Upper lobe of right lung (tissue), 1 donor: ENCODE measurements around the gene PDLIM1. TPM values are rescaled to one million over a fixed set of nuclear protein-coding genes. Genes with fewer than 3 reads are reported as not detected.

Experiments used
- ATAC-seq: fragments of 200-7000 bp; cut with Tn5 transposase; one replicate; pipeline ENCODE4 v1.9.1; 2020; ENCODE audit warnings: mild to moderate bottlenecking, moderate library complexity
- DNase-seq: peaks from one replicate; pipeline ENCODE4 v3.0.0-alpha.2; 2020
- H3K27ac ChIP-seq: fragments of 200-600 bp; one replicate; pipeline ENCODE4 v1.8.0; 2022
- H3K27me3 ChIP-seq: fragments of 200-600 bp; one replicate; pipeline ENCODE4 v1.8.0; 2022; ENCODE audit warnings: mild to moderate bottlenecking
- H3K36me3 ChIP-seq: fragments of 200-600 bp; one replicate; pipeline ENCODE4 v1.8.0; 2022
- H3K4me1 ChIP-seq: fragments of 200-600 bp; one replicate; pipeline ENCODE4 v1.8.0; 2022
- H3K4me3 ChIP-seq: fragments of 200-600 bp; one replicate; pipeline ENCODE4 v1.8.0; 2022; ENCODE audit warnings: mild to moderate bottlenecking
- H3K9me3 ChIP-seq: fragments of 200-600 bp; one replicate; pipeline ENCODE4 v1.8.0; 2022
- intact Hi-C: fragments of 100-400 bp; cut with DNase I; formaldehyde crosslinking; loops from one replicate; pipeline ENCODE4 v1.11.0; 2022
- total RNA-seq: library from RNA; stranded (reverse); fragmentation: NEBNext Ultra II Directional; extraction: Animal tissue kit (Norgen Biotek cat#: 25700); gene quantifications from one replicate; pipeline ENCODE4 v1.2.1, GENCODE V29; 2021
- TF ChIP-seq, protein P1 (sequence below): fragments of 200-600 bp; IDR thresholded peaks from one replicate; pipeline ENCODE4 v1.8.0; 2022; ENCODE audit warnings: antibody characterized with exemption
- donor health status: DM: no; HTN: yes; CAD: no; lungs with severe emphysema.

PDLIM1 gene
- total RNA-seq, 1 donor from 2014 or later: 190 TPM

DNA sequence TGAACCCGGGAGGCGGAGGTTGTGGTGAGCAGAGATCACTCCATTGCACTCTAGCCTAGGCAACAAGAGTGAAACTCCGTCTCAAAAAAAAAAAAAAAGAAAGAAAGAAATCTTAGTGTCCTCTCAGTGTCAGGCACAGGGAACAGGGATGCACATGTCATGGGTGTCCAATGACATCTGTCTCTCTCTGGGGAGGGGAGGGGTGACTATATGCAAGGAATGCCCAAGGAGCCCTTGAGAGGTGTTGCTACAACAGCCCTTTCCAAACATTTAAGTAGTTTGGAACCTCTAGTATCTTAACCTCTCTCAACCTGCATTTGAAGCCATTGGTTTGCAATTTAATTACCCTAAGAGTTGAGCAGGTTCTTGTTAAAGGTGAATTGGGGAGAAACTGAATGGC is 28.9 kb downstream of the PDLIM1 start:
- Histone ChIP-seq H3K27me3 (no peaks in the 10 kb centered on the region), H3K4me3 (no peak overlapping the region), H3K4me1 (peaks cover 37% of the 10 kb centered on the region), H3K9me3 (no peaks in the 10 kb centered on the region), H3K36me3 (peaks cover 38% of the 10 kb centered on the region), H3K27ac (no peak overlapping the region)
- TF ChIP-seq, protein P1, sequence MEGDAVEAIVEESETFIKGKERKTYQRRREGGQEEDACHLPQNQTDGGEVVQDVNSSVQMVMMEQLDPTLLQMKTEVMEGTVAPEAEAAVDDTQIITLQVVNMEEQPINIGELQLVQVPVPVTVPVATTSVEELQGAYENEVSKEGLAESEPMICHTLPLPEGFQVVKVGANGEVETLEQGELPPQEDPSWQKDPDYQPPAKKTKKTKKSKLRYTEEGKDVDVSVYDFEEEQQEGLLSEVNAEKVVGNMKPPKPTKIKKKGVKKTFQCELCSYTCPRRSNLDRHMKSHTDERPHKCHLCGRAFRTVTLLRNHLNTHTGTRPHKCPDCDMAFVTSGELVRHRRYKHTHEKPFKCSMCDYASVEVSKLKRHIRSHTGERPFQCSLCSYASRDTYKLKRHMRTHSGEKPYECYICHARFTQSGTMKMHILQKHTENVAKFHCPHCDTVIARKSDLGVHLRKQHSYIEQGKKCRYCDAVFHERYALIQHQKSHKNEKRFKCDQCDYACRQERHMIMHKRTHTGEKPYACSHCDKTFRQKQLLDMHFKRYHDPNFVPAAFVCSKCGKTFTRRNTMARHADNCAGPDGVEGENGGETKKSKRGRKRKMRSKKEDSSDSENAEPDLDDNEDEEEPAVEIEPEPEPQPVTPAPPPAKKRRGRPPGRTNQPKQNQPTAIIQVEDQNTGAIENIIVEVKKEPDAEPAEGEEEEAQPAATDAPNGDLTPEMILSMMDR: no peak
- DNase-seq (no peak), ATAC-seq (peak; percentile 8)
- intact Hi-C loops: no loop called here

DNA sequence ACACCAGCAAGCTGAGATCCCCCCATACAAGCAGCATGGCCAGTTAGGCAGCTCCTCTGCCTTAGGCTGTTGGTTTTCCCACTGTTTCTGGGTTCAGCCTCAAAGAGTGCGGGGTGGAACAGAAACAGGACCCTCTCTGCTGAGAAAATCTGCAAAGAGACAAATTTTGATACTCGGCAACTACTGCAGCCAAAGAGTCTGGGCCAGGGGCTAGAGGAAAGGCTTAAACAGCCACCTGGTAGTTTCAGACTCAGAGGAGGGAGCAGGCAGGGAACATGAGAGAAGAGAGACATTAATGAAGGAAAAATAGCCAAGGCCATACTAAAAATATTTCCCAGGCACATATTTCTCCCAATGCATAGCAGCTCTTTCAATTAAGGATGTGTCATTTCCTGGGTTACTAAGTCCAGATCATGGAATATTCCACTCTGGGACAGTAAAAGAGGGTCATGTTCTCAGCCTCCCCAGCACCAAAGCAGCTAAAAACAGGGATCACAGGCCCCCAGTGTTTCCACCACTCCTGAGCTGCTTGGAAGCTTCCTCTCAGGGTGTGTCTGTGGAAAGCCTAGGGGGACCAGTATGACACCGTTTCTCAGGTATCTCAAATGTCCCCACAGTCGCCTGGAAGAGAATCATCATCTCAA is 29.8 kb downstream of the PDLIM1 start:
- H3K9me3 ChIP-seq: no peaks in the 10 kb centered on the region
- H3K27me3 ChIP-seq: no peaks in the 10 kb centered on the region
- TF ChIP-seq, protein P1: no peak
- ATAC-seq (no peak), DNase-seq (no peak)
- peaks cover 30% of the 10 kb centered on the region for H3K4me1 ChIP-seq
- intact Hi-C loops: no loop called here
- H3K36me3 ChIP-seq: peaks cover 32% of the 10 kb centered on the region
- H3K4me3 ChIP-seq: no peak overlapping the region
- peak overlapping the region; percentile 63 for H3K27ac ChIP-seq

DNA sequence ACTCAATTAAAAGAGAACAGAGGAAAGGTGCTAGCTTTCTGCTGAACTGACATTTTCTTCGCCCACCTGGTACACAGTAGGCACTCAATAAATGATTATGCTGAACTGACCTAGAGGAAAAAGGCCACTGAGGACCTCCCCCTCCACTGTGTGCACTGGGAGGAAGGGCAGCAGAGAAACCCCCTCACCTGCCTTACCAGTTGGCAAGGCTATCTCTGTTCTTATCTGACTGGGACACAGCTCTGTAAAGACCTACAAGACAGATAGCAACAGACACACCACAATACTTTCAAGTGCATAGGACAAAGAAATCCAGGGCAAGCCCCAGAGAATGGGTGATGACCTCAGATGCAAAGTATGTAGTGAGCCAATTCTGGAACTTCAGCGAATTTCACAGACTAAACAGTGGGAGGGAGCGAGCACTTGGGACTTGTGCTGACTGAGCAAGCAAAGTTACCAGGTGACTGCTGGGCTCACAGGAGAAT is 30.4 kb downstream of the PDLIM1 start:
- intact Hi-C loops: no loop called here
- peaks cover 30% of the 10 kb centered on the region for H3K4me1 ChIP-seq
- peak overlapping the region; percentile 63 for H3K27ac ChIP-seq
- H3K36me3 ChIP-seq: peaks cover 32% of the 10 kb centered on the region
- H3K9me3 ChIP-seq: no peaks in the 10 kb centered on the region
- H3K4me3 ChIP-seq: no peak overlapping the region
- DNase-seq (no peak), ATAC-seq (peak; percentile 72)
- H3K27me3 ChIP-seq: no peaks in the 10 kb centered on the region
- TF ChIP-seq, protein P1: no peak

DNA sequence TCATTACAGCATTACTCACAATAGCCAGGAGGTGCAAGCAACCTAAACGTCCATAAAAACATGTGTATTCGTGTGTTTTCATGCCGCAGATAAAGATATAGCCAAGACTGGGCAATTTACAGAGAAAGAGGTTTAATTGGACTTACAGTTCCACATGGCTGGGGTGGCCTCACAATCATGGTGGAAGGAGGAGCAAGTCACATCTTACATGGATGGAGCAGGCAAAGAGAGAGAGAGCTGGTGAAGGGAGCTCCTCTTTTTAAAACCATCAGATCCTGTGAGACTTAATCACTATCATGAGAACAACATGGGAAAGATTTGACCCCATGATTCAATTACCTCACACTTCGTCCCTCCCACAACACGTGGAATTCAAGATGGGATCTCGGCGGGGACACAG is 33.0 kb downstream of the PDLIM1 start:
- TF ChIP-seq, protein P1: no peak
- Histone ChIP-seq H3K27me3 (no peaks in the 10 kb centered on the region), H3K36me3 (peaks cover 23% of the 10 kb centered on the region), H3K4me1 (peaks cover 15% of the 10 kb centered on the region), H3K9me3 (no peaks in the 10 kb centered on the region), H3K4me3 (no peak overlapping the region), H3K27ac (no peak overlapping the region)
- ATAC-seq: no peak
- no peak for DNase-seq
- intact Hi-C loops: no loop called here

DNA sequence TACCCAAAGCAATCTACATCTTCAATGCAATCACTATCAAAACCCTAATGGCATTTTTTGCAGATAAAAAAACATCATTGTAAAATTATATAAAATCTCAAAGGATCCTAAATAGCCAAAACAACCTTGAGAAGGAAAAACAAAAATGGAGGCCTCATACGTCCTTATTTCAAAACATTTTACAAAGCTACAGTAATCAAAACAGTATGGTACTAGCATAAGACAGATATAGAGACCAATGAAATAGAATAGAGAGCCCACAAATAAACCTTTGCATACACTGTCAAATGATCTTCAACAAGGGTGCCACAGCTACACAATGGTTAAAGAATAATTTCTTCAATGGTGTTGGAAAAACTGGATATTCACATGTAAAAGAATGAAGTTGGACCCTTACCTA is 34.5 kb downstream of the PDLIM1 start:
- Histone ChIP-seq H3K9me3 (no peaks in the 10 kb centered on the region), H3K4me1 (peaks cover 9% of the 10 kb centered on the region), H3K36me3 (peaks cover 29% of the 10 kb centered on the region), H3K27ac (no peak overlapping the region), H3K27me3 (no peaks in the 10 kb centered on the region), H3K4me3 (no peak overlapping the region)
- intact Hi-C loops: no loop called here
- ATAC-seq (no peak), DNase-seq (no peak)
- TF ChIP-seq, protein P1: no peak
